ENCODE results near the gene OR10A3.
"Not testable (repeated sequence)": the region's sequence is repeated elsewhere in the genome, so short reads cannot be mapped to it uniquely, and the experiment has no call there.

OR10A3 gene, protein sequence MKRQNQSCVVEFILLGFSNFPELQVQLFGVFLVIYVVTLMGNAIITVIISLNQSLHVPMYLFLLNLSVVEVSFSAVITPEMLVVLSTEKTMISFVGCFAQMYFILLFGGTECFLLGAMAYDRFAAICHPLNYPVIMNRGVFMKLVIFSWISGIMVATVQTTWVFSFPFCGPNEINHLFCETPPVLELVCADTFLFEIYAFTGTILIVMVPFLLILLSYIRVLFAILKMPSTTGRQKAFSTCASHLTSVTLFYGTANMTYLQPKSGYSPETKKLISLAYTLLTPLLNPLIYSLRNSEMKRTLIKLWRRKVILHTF
- long read RNA-seq, donor 1, result 0 reads
- long read RNA-seq, donor 2, result 0 reads
- long read RNA-seq, donor 3, result 0 reads
- long read RNA-seq, donor 4, result 0 reads
- long read RNA-seq, donor 5, result 0 reads
- long read RNA-seq, donor 6, result 0 reads
- long read RNA-seq, donor 7, result 0 reads
- long read RNA-seq, donor 8, result 0 reads

DNA sequence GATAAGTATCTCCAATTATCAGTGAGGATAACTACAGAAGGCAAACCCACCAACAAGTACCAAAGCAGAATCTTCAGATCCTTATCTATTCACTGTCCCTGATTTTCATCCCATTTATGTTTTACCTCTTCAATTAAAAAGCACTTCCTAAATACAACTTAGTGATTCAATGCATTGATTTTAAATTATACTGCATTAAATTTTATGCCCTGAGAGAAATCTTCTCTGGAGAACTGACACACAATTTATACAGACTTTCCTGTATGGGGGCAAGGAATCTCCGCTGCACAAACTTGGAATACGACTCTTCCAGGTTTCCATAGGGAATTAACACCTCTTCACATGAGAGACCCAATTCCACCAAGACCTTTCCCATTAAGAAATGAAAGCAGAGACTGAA, at the start of gene OR10A3:
OR10A3 (minus strand) TSS at position 101 of the 400 bp plus-strand sequence. CDS start 2,188 bp downstream, outside the sequence.
- DNase-seq, result no peak

DNA sequence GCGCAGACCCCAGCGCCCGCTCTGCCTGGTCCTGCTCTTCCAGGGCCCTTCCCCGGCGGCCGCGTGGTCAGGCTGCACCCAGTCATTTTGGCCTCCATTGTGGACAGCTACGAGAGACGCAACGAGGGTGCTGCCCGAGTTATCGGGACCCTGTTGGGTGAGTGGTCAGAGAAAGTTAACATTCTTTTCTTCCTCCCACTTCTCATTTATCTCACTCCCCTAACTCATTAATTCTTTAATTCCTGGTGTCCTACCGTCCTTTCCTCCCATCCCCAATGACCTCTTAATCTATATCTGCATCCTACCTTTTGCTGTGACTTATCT, 46.0 kb upstream of the OR10A3 start:
- not testable (repeated sequence) for DNase-seq

DNA sequence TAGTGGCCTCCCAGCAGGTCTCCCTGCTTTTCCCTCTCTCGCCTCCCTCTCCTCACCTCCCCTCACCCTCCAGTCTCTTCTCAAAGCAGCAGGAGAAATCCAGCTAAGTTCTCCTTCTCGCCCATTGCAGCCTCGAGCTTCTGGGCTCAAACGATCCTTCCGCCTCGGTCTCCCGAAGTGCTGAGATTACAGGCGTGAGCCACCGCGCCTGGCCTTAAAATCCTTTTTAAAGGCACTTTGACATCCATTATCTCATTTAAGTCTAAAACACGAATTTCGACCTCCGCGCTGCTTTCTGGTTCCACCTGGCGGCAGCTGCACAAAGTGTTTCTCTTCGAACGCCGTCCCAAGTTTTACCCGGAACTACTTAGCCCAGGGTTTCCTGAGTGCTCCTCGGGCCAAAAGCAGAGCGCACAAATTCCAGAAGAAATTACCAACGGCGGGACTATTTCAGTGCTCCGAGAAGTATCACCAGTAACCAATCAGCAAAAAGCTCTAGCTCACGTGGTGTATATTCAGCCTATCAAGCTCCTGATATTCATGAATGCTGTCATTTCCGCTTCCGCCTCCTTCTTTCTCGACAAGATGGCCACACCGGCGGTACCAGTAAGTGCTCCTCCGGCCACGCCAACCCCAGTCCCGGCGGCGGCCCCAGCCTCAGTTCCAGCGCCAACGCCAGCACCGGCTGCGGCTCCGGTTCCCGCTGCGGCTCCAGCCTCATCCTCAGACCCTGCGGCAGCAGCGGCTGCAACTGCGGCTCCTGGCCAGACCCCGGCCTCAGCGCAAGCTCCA, 45.5 kb upstream of the OR10A3 start, which contains the start of gene EIF3F:
EIF3F (plus strand) TSS at position 570 of the 792 bp plus-strand sequence; CDS start at position 586, 16 bp downstream.
- DNase-seq, result peak; percentile 84

DNA sequence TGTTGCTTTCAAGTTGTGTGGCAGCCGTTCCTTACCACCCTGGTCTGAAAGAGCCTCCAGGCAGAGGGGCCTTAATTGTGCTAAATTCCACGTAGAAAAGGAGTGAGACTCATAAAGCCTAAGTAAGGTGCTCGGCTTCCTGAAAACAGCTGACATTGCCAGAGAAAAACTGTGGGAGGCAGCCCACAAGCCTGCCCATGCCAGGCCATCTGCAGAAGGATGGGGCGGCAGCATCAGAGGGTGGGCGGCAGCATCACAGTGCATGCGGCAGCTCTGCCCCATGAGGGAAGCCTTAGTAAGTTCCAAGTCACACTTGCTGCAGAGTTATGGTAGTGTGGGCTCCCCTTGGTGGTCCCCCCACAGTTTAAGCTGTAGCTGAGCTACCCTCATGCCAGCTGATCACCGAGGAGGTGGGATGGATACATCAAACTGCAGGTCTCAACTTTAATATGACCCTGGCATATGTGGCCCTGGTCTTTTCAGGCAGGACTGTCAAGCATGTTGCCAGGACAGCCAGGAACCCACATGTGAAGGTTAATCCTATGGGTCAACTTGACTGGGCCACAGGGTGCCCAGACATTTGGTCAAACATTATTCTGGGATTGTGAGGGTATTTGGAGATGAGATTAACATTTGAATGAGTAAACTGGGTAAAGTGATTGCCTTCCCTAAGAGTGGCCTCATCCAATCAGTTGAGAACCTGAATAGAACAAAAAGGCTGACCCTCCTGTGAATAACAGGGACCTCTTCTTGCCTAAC, 42.5 kb upstream of the OR10A3 start:
- no peak for DNase-seq

DNA sequence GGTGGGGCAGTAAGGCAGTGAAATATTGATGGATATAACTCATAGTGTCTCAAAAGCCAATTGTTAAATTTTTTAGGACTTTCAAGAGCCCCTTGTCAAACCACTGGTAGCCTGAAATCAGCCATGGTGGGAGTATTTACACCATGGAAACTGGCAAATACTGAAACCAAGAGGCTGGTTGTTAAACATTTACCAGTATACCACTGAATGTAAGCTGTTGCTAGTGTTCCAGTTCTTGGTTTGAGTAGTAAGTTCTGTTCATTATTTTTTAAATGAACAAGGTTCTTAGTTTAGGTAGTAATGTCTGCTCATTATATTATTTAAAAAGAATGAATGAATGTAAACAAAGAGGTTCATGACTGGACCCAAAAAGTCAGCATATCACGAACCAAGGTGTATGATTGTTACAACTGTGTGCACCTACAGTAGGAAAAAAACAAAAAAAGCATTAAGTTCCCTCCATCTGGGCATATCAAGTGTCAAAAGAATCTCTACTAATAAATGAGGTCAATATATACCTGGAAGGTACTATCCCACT, 41.1 kb upstream of the OR10A3 start:
- DNase-seq, result no peak

DNA sequence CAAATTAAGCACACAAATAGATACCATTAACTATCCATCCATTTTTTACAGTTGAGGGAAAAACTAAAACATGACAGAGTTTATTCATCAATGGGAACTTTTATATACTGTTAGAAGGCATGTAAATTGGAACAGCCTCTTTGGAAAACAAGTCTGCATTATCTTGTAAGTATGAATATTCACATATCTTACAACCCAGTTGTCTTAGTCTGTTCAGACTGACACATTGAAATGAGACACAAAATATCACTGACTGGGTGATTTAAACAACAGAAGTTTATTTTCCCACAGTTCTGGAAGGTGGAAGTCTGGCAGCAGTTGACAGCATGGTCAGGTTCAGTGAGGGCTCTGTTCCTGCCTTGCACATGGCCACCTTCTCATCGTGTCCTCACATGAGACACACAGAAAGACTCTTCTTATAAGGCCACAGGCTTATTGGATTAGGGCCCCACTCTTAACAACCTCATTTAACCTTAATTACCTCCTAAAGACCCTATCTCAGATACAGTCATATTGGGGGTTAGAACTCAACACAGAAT, 40.2 kb upstream of the OR10A3 start:
- no peak for DNase-seq

DNA sequence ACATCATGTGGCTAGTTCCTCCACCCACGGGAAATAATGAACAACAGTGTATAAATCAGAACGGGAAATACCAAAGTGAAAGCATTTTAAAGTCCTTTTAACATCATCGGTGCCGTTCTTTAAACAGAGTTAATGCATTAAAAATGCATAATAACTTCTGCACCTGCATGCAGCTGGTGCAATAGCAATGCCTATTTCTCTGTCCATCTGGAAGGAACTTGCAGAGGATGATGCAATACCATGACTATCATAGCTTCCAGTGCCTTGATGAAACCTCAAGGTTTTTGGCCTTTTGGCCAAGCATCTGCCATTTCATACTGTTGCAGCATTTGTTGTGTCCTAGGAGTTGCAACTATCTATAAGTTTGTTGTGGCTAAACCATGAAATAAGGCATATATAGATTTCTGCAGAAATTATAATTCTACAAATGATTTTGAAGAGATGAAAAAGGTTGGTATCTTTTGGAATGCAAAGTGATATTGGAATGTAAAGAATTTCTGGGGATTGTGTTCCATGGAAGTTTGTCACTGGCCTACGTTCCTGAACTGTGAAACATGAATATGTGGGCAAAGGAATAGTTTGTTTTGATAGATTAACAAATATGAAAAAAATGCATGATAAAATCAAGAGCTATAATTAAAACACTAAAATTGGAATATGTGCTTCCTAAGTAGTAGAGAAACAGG, 35.9 kb upstream of the OR10A3 start:
- no peak for DNase-seq

DNA sequence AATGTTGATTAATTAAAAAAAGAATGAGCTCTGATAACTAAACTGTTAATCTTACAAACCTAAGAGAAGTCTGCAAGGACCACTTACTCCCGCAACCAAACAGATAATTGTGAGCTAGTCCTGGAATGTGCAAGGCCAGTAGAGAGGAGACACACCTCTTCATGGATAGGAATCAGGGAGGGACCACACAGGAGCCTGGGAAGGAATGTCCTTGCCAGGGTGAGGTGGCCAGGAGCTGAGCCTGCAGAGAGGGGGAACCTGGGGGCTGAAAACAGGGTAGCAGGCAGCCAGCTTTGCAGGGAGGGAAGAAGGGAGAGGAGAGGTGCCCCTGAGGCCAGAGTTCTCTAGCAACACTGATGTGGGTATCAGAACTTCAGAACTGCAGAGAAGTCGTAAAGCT, 33.2 kb upstream of the OR10A3 start:
- DNase-seq, result no peak

DNA sequence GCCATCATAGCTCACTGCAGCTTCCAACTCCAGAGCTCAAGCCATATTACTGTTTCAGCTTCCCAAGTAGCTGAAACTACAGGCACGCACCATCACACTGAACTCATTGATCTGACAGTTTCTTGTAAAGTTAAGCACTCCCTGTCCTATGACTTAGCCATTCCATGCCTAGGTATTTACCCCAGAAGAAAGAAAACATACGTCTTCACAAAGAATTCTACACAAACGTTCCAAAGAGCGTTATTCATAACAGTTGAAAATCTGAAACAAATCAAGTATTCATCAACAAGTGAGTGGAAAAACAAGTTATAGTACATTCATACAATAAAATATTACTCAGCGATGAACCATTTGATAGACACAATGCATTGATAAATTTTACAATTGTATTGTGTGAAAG, 31.5 kb upstream of the OR10A3 start:
- DNase-seq, result no peak

DNA sequence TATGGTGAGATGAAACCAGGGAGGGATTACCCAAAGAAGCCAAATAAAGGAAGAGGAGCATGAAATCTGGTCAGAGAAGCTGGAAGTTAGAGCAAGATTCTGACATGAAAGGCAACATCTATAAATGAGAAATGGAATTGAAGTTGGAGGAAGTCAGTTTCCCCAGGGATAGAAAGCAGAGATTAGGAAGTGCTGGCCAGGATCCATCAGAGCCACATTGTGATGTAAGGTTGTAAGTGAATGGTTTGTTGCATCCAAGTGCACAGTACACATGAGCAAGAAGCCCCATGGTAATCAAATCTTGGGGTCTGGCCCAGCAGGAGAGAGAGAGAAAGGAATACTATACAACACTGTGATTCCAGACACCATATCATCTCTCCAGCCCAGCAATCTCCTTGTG, 30.3 kb upstream of the OR10A3 start:
- no peak for DNase-seq

DNA sequence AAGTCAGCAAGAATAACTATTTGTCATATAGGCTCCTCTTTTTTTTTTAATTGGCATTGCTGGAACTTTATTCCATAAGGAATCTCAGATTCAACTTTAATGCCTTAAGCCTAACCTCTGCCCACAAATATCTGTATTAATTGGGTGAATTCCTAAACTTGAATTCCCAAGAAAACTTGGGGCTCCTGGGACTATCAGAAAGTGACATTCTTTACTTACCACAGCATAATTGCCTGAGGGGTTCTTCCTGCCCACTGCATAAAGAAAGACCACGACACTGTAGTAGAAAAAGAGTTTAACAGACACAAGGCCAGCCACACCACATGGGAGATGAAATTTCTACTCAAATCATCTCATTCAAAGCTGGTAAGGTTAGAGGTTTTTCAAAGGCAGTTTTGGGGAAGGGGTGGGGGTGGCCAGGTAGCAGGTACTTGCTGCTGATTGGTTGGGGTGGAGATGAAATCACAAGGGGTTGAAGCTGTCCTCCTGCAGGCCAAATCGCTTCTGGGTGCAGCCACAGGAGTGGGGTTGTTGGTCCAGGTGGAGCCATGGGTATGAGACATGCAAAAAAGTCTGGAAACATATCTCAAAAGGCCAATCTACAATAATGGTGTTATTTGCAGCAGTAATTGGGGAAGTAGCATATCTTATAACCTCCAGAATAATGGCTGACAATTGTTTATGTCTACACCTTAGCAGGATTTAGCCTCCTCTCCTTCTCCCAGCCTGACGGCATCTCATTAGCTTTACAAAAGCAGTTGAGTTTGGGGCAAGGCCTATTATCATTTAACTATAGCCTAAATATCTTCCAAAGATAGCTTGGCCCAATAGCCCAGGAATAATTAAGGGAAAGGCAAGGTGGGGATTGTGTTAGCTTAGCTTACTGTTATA, 28.5 kb upstream of the OR10A3 start:
- no peak for DNase-seq

DNA sequence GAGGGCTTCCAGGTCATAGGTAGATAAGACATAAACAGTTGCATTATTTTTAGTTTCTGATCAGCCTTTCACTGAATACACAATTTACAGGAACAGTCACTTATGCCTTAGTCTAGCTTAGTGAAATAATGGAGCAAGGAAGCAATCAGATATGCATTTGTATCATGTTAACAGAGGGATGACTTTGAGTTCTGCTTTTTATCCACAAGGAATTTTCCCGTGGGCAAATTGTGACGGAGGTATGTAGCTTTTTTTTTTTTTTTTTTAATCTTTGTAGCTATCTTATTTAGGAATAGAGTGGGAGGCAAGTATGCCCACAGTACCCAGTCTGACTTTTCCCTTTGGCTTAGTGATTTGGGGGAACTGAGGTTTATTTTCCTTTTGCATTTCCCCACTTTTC, 27.2 kb upstream of the OR10A3 start:
- no peak for DNase-seq

DNA sequence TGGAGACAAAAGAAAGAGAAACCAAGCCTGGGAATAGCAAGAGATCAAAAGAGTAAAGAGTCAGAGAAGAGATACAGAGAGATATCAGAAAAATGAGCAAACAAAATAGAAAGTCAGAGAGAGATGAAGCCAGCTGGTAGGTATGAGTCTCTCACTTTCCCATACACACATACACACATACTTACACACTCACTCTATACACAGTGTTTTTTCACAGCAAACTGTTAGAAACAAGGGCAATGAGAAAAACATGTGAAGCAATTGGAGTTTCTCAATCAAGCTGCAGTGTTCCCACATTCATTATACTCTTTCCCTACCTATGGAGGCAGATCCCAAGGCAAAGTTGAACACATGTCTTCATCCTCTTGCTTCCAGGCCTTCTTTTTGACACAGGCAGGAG, 26.3 kb upstream of the OR10A3 start:
- no peak for DNase-seq

DNA sequence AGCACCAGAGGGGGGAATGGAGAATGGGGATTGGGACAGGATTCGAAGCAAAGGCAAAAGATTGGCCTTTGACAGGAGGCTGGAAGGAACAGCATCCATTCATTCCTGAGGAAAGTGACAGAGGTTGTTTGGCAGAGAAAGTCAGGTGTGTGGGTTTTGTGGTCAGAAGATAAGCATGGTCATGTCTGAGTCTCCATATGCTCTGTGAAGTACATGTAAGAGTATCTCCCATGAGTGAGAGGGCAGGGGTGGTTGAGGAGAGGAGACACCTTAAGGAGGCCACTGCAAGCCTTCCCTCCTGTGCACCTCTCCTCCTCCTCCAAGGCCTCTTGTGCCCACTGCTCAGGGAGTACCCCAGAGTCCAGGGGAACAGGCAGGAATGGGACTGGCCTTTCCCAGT, 25.6 kb upstream of the OR10A3 start:
- no peak for DNase-seq

DNA sequence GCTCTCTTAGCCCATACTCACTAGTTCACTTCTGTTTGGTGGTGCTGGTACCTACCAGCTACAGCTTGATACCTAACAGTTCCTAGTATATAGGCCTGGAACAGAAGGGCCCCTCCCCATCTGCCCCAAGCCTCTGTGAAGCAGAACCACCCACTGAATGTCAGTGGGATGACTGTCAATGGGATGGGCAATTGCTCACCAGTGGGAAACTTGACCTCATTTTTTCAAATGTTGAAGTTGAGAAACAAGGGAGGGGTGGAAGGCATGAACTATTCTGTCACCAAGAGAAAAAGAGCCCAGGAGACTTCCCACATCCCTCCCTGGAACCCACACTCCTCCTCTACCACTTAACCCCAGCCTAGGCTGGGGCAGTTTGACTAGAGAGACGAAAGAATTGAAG, 23.9 kb upstream of the OR10A3 start, which contains the start of gene NLRP10:
NLRP10 (minus strand) TSS at position 62 of the 400 bp plus-strand sequence. CDS start 1,952 bp downstream, outside the sequence.
- no peak for DNase-seq

DNA sequence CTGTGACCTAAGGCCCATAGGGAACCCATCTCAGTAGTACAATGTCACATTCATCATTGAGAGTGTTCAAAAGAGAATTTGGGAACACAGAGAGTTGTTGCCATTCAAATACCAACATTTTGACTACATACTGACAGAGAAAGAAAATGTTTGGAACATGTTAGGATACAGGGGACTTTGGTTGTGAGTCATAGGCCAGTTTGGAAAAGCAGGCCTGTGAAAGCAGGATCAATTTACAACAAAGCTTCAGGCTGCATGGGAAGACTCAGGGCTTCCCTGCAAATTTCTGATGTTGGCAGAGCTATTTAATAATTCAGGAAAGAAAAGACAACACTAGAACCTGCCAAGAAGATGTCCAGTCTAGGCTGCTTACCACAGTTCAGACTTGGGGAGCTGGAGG, 23.4 kb upstream of the OR10A3 start:
- no peak for DNase-seq

DNA sequence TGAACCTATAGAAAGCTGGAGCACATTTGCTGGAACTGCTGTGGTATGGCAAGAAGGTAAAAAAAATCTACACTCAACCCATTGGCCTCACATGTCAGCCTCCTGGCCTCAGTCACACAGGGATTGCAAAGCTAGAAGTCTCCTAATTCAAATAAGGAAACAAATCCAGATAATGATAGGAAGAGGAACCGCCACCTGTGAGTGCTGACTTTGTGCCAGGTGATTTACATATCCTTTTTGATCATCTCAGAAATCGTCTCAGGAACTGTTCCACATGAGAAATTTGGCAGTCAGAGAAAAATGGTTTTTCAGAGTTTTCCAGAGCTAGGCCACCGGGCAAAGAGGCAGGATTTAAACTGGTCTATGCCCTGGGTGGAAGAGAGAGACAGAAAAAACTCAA, 22.8 kb upstream of the OR10A3 start:
- DNase-seq, result no peak

DNA sequence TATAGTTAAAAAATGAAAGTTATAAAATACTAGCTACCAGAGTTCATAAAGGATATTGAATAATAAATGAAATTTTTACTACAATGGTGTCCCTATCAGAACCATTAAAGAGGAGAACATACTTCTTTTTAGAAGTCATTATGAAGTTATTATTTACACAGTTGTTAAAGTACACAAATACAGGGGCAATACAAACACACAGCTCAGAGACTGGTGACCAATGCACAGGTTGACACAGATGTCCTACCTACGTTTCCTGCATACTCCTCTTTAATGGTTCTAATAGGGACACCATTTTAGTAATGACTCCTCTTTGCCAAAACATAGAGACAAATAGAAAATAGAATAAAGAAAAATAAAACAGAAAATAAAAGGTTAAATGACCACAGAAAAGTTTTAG, 13.7 kb upstream of the OR10A3 start:
- DNase-seq, result no peak

DNA sequence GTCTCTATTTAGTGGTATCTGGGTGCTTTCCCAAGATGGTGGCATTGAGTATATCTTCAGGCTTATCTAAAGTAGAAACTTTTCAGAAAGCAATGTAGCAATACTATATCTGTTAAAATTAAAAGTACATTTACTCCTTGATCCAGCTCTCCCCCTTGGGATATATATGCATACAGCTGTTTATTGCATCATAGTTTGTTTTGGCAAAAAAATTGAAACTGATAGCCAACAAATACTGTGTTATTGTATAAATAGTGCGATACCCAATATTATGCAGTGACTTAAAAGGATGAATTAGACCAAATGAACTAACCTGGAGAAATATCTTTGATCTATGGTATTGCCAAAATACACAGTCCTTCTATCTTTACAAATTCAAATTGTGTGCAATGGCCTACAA, 8.4 kb upstream of the OR10A3 start:
- DNase-seq, result no peak

DNA sequence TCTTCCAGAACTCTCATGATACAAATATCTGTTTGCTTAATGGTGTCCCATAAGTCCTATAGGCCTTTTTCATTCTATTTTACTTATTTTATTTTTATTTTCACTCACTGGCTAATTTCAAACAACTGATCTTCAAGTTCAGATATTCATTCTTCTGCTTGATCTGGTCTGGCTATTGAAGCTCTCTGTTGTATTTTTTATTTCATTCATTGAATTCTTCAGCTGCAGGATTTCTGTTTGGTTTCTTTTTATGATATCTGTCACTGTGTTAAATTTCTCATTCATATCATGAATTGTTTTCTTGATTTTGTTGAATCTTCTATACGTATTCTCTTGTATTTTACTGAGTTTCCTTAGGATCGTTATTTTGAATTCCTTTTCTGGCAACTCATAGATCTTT, 2.6 kb upstream of the OR10A3 start:
- no peak for DNase-seq

Data from right kidney (tissue), 9 donors.